ENCODE data around the gene FA2H.
A peak's percentile ranks its signal among the peaks of the same experiment; 100 is the strongest.

FA2H gene

GRCh38 chr16:74732707-74733350 lies 41.8 kb downstream of the FA2H start:
- WGBS (ENCODE audit: insufficient coverage), result 96% methylated on average over 14 of the region's 15 CpGs
- H3K9me3 ChIP-seq (ENCODE audit: control extremely low read depth in 1 of 5, control insufficient read depth in 4 of 5, insufficient read depth in 2 of 5, low read depth in 1 of 5, low read length in 4 of 5), result no peaks in the 10 kb centered on the region
- POLR2A ChIA-PET, result no interaction called here
- H3K27me3 ChIP-seq (replicated peaks in 2 of 5; ENCODE audit: control insufficient read depth in 4 of 5, insufficient read depth in 5 of 5, low read length in 4 of 5), result no peaks in the 10 kb centered on the region
- no peak overlapping the region for H3K4me3 ChIP-seq (ENCODE audit: control insufficient read depth in 1 of 7, extremely low read depth in 1 of 7, insufficient read depth in 4 of 7, low read depth in 2 of 7, low read length in 6 of 7)
- DNase-seq, result no peak
- no peaks in the 10 kb centered on the region for H3K36me3 ChIP-seq (ENCODE audit: control insufficient read depth in 4 of 4, insufficient read depth in 4 of 4, low read length in 3 of 4)
- H3K27ac ChIP-seq (ENCODE audit: insufficient read depth in 1 of 2, low read depth in 1 of 2, low read length in 2 of 2, poor library complexity in 1 of 2, severe bottlenecking in 2 of 2), result no peak overlapping the region
- H3K4me1 ChIP-seq (ENCODE audit: control extremely low read depth in 1 of 4, control insufficient read depth in 4 of 4, insufficient read depth in 4 of 4, low read length in 3 of 4), result peaks cover 9 to 43% (median 33%) of the 10 kb centered on the region in 4 experiments
- CTCF ChIA-PET, result interaction anchor here (1.4 to 2.7 kb wide), 2 partner anchors 80 to 129 kb away, joined by 3 to 6 read pairs; no protein-coding TSS in a partner anchor

GRCh38 chr16:74731853-74732477 lies 42.7 kb downstream of the FA2H start:
- DNase-seq, result no peak
- Histone ChIP-seq H3K27ac (ENCODE audit: insufficient read depth in 1 of 2, low read depth in 1 of 2, low read length in 2 of 2, poor library complexity in 1 of 2, severe bottlenecking in 2 of 2) (no peak overlapping the region), H3K4me1 (ENCODE audit: control extremely low read depth in 1 of 4, control insufficient read depth in 4 of 4, insufficient read depth in 4 of 4, low read length in 3 of 4) (peaks cover 9 to 38% (median 31%) of the 10 kb centered on the region in 4 experiments), H3K36me3 (ENCODE audit: control insufficient read depth in 4 of 4, insufficient read depth in 4 of 4, low read length in 3 of 4) (no peaks in the 10 kb centered on the region), H3K27me3 (replicated peaks in 2 of 5; ENCODE audit: control insufficient read depth in 4 of 5, insufficient read depth in 5 of 5, low read length in 4 of 5) (no peaks in the 10 kb centered on the region), H3K9me3 (ENCODE audit: control extremely low read depth in 1 of 5, control insufficient read depth in 4 of 5, insufficient read depth in 2 of 5, low read depth in 1 of 5, low read length in 4 of 5) (peaks cover 0 to 4% (median 0%) of the 10 kb centered on the region in 5 experiments), H3K4me3 (ENCODE audit: control insufficient read depth in 1 of 7, extremely low read depth in 1 of 7, insufficient read depth in 4 of 7, low read depth in 2 of 7, low read length in 6 of 7) (no peak overlapping the region)
- WGBS (ENCODE audit: insufficient coverage), result 88% methylated on average over 4 of the region's 8 CpGs
- POLR2A ChIA-PET, result no interaction called here
- CTCF ChIA-PET, result interaction anchor here (0.6 to 3.4 kb wide), 4 partner anchors 19 to 1796 kb away, joined by 3 to 10 read pairs (median 4); no protein-coding TSS in a partner anchor

- Histone ChIP-seq H3K9me3 (ENCODE audit: control extremely low read depth in 1 of 5, control insufficient read depth in 4 of 5, insufficient read depth in 2 of 5, low read depth in 1 of 5, low read length in 4 of 5) (peaks cover 0 to 9% (median 0%) of the 10 kb centered on the region in 5 experiments), H3K4me3 (ENCODE audit: control insufficient read depth in 1 of 7, extremely low read depth in 1 of 7, insufficient read depth in 4 of 7, low read depth in 2 of 7, low read length in 6 of 7) (peak overlapping the region in 5 of 7 experiments; percentile 2 to 55 (median 47)), H3K36me3 (ENCODE audit: control insufficient read depth in 4 of 4, insufficient read depth in 4 of 4, low read length in 3 of 4) (no peaks in the 10 kb centered on the region), H3K27ac (ENCODE audit: insufficient read depth in 1 of 2, low read depth in 1 of 2, low read length in 2 of 2, poor library complexity in 1 of 2, severe bottlenecking in 2 of 2) (peak overlapping the region in 1 of 2 experiments; percentile 38), H3K27me3 (replicated peaks in 2 of 5; ENCODE audit: control insufficient read depth in 4 of 5, insufficient read depth in 5 of 5, low read length in 4 of 5) (no peaks in the 10 kb centered on the region), H3K4me1 (ENCODE audit: control extremely low read depth in 1 of 4, control insufficient read depth in 4 of 4, insufficient read depth in 4 of 4, low read length in 3 of 4) (peaks cover 9 to 32% (median 24%) of the 10 kb centered on the region in 4 experiments)
- peak; percentile 25 to 86 (median 80) for DNase-seq
- 8% methylated on average over 9 of the region's 11 CpGs for WGBS (ENCODE audit: insufficient coverage)
- CTCF ChIA-PET, result interaction anchor here (0.9 to 3.4 kb wide), 9 partner anchors 9 to 133 kb away, joined by 3 to 10 read pairs (median 4); no protein-coding TSS in a partner anchor
- POLR2A ChIA-PET, result no interaction called here
Observed at GRCh38 chr16:74729783-74730683, 44.6 kb downstream of the FA2H start.

- H3K27me3 ChIP-seq (replicated peaks in 2 of 5; ENCODE audit: control insufficient read depth in 4 of 5, insufficient read depth in 5 of 5, low read length in 4 of 5), result no peaks in the 10 kb centered on the region
- H3K4me3 ChIP-seq (ENCODE audit: control insufficient read depth in 1 of 7, extremely low read depth in 1 of 7, insufficient read depth in 4 of 7, low read depth in 2 of 7, low read length in 6 of 7), result no peak overlapping the region
- CTCF ChIA-PET, result interaction anchor here (2.0 to 4.0 kb wide), 2 partner anchors 18 to 134 kb away, joined by 9 to 22 read pairs; no protein-coding TSS in a partner anchor
- H3K4me1 ChIP-seq (ENCODE audit: control extremely low read depth in 1 of 4, control insufficient read depth in 4 of 4, insufficient read depth in 4 of 4, low read length in 3 of 4), result peaks cover 9 to 33% (median 27%) of the 10 kb centered on the region in 4 experiments
- H3K36me3 ChIP-seq (ENCODE audit: control insufficient read depth in 4 of 4, insufficient read depth in 4 of 4, low read length in 3 of 4), result no peaks in the 10 kb centered on the region
- no peak overlapping the region for H3K27ac ChIP-seq (ENCODE audit: insufficient read depth in 1 of 2, low read depth in 1 of 2, low read length in 2 of 2, poor library complexity in 1 of 2, severe bottlenecking in 2 of 2)
- H3K9me3 ChIP-seq (ENCODE audit: control extremely low read depth in 1 of 5, control insufficient read depth in 4 of 5, insufficient read depth in 2 of 5, low read depth in 1 of 5, low read length in 4 of 5), result peaks cover 0 to 9% (median 0%) of the 10 kb centered on the region in 5 experiments
- WGBS (ENCODE audit: insufficient coverage), result 100% methylated on average over 4 of the region's 4 CpGs
- no peak for DNase-seq
- POLR2A ChIA-PET, result no interaction called here
Observed at GRCh38 chr16:74727903-74728302, 46.7 kb downstream of the FA2H start.

GRCh38 chr16:74726716-74727115 lies 47.9 kb downstream of the FA2H start:
- Histone ChIP-seq H3K4me1 (ENCODE audit: control extremely low read depth in 1 of 4, control insufficient read depth in 4 of 4, insufficient read depth in 4 of 4, low read length in 3 of 4) (peaks cover 9 to 32% (median 26%) of the 10 kb centered on the region in 4 experiments), H3K36me3 (ENCODE audit: control insufficient read depth in 4 of 4, insufficient read depth in 4 of 4, low read length in 3 of 4) (no peaks in the 10 kb centered on the region), H3K4me3 (ENCODE audit: control insufficient read depth in 1 of 7, extremely low read depth in 1 of 7, insufficient read depth in 4 of 7, low read depth in 2 of 7, low read length in 6 of 7) (no peak overlapping the region), H3K27ac (ENCODE audit: insufficient read depth in 1 of 2, low read depth in 1 of 2, low read length in 2 of 2, poor library complexity in 1 of 2, severe bottlenecking in 2 of 2) (no peak overlapping the region), H3K9me3 (ENCODE audit: control extremely low read depth in 1 of 5, control insufficient read depth in 4 of 5, insufficient read depth in 2 of 5, low read depth in 1 of 5, low read length in 4 of 5) (peaks cover 0 to 9% (median 0%) of the 10 kb centered on the region in 5 experiments), H3K27me3 (replicated peaks in 2 of 5; ENCODE audit: control insufficient read depth in 4 of 5, insufficient read depth in 5 of 5, low read length in 4 of 5) (no peaks in the 10 kb centered on the region)
- CTCF ChIA-PET, result interaction anchor here (1.0 to 4.0 kb wide), 7 partner anchors 10 to 135 kb away, joined by 3 to 22 read pairs (median 5); no protein-coding TSS in a partner anchor
- 96% methylated on average over 2 of the region's 2 CpGs for WGBS (ENCODE audit: insufficient coverage)
- DNase-seq, result peak in 1 of 3 donors; percentile 33
- POLR2A ChIA-PET, result no interaction called here

- Histone ChIP-seq H3K27ac (ENCODE audit: insufficient read depth in 1 of 2, low read depth in 1 of 2, low read length in 2 of 2, poor library complexity in 1 of 2, severe bottlenecking in 2 of 2) (no peak overlapping the region), H3K27me3 (replicated peaks in 2 of 5; ENCODE audit: control insufficient read depth in 4 of 5, insufficient read depth in 5 of 5, low read length in 4 of 5) (no peaks in the 10 kb centered on the region), H3K9me3 (ENCODE audit: control extremely low read depth in 1 of 5, control insufficient read depth in 4 of 5, insufficient read depth in 2 of 5, low read depth in 1 of 5, low read length in 4 of 5) (peaks cover 0 to 9% (median 0%) of the 10 kb centered on the region in 5 experiments), H3K4me1 (ENCODE audit: control extremely low read depth in 1 of 4, control insufficient read depth in 4 of 4, insufficient read depth in 4 of 4, low read length in 3 of 4) (peaks cover 8 to 35% (median 24%) of the 10 kb centered on the region in 4 experiments), H3K36me3 (ENCODE audit: control insufficient read depth in 4 of 4, insufficient read depth in 4 of 4, low read length in 3 of 4) (no peaks in the 10 kb centered on the region), H3K4me3 (ENCODE audit: control insufficient read depth in 1 of 7, extremely low read depth in 1 of 7, insufficient read depth in 4 of 7, low read depth in 2 of 7, low read length in 6 of 7) (no peak overlapping the region)
- DNase-seq, result no peak
- ChIA-PET CTCF (interaction anchor here (0.6 to 4.0 kb wide), 9 partner anchors 9 to 136 kb away, joined by 3 to 22 read pairs (median 4); no protein-coding TSS in a partner anchor), POLR2A (no interaction called here)
- WGBS (ENCODE audit: insufficient coverage), result 100% methylated on average over 9 of the region's 12 CpGs
Observed at GRCh38 chr16:74725651-74726455, 48.8 kb downstream of the FA2H start.
